IPS DF 19.7 (cell line): ENCODE results near the gene KIRREL3.

ENCODE experiments used
- DNase-seq: peaks from one replicate; pipeline ENCODE4 v3.0.0-alpha.2; 2013; ENCODE audit warnings: low read depth, low spot score

The KIRREL3 gene

DNA sequence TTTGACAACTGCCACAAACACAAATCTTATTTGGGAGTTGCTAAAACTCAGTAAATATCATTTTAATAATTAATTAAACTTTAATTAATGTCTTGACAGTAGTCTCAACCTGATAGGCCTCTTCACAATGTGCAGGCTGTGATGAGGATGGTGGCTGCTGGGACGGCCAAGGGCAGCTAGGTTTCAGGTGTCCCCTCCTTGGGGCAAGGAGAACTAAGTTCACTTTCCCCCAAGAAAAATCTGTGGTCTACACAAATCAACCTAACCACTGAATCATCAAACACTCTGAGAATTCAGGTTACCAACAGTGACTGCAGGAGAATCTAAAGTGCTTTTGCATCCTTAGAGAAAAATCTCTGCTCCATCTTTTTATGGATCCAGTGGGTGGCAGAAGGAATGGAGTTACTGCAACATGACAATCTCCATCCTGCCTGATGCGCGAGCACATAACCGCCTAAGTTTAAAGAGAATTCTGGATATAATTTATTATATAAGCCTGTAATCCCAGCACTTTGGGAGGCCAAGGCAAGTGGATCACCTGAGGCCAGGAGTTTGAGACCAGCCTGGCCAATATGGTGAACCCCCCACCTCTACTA, 289.7 kb downstream of the KIRREL3 start:
- no peak for DNase-seq

GRCh38 chr11:126707498-126707897, 293.1 kb downstream of the KIRREL3 start:
- no peak for DNase-seq

DNA sequence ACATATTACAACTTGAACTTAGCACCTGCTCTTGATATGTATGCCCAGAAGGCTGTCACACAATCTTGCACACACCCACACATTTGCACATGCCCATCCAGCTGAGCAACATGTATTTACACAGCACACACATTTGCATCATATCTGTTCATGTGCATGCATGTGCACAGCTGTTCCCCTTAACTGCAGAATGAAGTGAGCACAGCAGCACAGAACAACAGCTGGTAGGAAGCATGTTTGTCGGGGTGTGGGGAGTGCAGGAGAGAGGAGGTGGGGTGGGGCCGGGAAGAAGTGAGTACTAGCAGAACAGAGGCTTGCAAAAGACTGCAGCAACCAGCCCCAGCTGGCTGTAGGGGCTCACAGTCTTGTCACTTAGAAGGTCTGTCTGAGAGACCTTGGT, 296.5 kb downstream of the KIRREL3 start:
- no peak for DNase-seq

- DNase-seq, result no peak
These were observed 296.9 kb downstream of the KIRREL3 start for GRCh38 chr11:126703662-126704061.

DNA sequence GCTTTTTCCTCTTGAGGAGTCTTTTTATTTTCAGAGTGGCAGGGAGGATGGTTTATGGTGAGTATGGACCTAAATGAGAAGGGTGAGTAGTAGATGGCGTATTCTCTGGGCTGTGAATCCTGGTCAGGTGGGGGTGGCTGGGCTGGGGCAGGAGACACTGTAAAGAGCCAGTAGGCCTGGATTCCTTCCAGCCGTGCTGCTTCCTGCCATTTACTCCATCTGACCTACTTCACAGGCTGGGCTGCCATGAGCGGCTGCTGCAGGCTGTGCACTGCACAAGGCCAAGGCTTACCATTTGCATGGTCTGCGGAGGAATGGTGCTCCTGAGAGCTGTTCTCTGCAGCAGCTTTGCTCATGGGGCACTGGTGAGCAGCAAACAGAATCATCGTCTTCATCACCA, 297.6 kb downstream of the KIRREL3 start:
- no peak for DNase-seq

DNA sequence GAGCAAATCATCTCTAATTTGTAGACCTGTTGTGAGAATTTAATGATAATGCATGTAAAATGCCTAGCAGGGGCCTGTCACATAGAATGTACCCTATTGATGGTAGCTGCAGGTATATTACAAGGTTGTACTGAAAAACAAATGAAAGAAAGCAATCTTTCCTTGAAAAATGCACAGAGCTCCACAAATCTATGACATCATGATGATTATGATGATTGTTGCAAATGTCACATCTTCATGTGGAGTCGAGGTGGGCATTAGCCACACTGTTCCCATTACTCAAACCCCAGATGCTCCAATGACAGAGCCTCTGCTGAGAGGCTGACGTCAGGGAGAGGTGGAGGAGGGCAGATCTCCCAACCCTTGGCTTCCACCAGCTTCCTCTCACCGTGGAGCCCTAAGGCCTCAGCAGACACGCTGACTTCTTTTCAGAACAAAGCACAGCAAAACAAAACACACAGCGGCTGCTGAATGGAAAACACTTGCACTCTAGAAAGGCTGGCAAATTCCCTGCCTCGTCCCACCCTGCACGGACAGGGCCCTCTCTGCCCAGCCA, 298.3 kb downstream of the KIRREL3 start:
- DNase-seq, result no peak

GRCh38 chr11:126701520-126701897, 299.1 kb downstream of the KIRREL3 start:
- DNase-seq, result no peak

- DNase-seq, result no peak
These were observed 299.6 kb downstream of the KIRREL3 start for GRCh38 chr11:126700768-126701519.

DNA sequence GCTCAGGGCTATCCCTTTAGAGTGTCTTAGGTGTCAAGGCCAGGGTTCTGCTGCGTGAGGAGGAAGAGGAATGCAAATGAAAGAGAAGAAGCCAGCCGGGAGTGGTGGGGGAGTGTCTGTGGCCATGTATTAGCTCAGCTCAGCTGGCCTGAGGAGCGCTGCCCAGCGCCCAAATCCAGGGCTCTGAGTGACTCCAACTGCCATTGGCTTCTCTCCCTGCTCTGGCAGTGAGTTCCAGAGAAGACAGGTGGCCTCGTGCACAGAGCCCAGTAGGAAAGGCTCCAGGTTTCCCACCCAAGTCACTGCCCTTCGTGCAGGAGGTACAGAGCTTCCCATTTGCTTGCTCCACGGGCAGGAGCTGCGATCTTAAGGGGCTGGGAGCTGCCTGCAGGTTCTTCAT, 302.0 kb downstream of the KIRREL3 start:
- no peak for DNase-seq

- no peak for DNase-seq
These were observed 302.6 kb downstream of the KIRREL3 start for GRCh38 chr11:126697936-126698335.

DNA sequence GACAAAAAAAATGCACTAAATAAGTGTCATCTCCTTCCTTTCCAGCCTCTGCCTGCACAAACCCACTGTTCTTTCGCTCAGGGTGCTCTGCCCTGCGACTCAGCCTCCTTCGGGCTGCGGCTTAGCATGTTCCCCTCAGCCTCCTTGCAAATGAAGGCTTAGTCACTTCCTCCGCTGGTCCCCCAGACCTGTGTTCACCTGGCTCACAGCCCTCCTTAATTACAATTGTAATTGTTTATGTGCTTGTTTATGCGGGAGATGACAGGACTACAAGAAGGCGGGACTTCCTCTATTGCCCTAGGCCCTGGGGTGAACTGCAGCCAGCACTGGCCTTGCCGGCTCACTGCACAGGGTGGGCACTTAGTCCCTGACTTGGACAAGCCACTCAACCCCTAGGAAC, 303.6 kb downstream of the KIRREL3 start:
- no peak for DNase-seq

DNA sequence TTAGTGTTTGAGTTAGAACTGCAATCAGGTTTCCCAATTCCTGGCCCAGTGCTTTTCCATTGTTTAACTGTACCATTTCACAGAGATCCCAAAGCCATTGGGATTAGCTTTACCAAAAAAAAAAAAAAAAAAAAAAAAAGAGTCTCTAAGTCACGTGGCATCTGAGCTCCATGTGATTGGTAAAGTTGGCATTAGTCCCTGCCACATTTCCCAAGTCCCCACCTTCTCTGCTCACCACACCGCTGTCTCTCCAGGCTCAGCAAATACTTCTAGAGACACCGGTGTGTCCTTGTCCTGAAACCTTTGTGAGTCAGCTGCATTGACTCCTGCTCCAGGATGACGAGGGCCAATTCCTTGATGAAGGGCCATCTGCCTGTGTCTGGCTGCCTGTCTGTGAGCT, 305.3 kb downstream of the KIRREL3 start:
- no peak for DNase-seq

DNA sequence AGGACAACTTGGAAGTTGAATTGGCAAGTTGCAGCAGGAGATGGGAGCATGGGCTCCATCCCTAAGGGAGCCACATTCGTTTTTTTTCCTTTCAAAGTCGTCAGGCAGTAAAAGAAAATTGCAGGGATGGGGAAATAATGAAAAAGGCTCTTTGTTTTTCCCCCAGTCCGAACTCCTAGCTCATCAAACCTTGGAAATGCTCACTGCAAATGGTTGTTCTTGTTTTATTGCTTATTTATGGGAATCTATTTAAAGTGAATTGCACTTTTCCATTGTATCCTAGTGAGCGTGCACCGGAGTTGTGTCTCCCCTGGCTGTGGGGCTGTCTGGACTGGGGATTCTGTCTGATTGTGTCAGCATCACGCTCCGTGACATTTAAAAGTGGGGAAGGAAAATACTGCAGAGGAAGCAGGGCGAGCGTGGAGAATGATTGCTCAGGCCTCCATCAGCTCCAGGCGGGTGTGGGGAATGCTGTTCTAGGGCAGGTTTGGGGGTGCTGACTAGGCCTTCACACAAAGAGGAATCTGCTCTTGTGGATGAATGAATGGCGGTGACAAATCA, 306.4 kb downstream of the KIRREL3 start:
- DNase-seq, result no peak

- no peak for DNase-seq
These were observed 313.1 kb downstream of the KIRREL3 start for GRCh38 chr11:126687477-126687876.

DNA sequence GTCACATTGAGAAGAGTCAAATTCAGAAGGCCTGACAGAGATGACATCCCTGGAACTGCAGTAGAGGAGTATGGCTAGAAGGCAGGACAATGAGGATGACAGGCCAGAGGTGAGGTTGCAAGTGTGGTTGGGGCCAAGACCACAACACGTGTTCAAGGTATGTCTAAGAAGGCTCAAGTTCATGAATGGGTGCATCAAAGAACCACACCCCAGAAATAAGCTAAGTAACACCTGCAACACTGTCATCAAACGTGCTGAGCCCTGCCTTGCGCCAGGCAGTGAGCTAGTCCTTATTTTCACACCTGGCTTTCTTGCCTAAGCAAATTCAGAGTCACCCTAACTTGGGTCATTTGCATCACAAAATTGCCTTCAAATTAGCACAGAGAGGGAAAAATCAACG, 313.6 kb downstream of the KIRREL3 start:
- DNase-seq, result no peak

- no peak for DNase-seq
These were observed 316.5 kb downstream of the KIRREL3 start for GRCh38 chr11:126683766-126684728.

DNA sequence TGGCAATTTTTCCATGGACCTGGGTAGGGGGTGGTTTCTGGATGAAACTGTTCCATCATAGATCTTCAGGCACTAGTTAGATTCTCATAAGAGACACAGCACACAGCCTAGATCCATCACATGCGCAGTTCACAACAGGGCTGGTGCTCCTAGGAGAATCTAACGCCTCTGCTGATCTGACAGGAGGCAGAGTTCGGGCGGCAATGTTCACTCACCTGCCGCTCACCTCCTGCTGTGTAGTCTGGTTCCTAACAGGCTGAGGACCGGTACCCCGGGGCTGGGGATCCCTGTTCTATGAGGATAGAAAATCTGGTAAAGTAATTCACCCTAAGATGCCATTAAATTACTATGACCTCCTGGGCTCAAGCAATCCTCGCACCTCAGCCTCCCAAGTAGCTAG, 318.0 kb downstream of the KIRREL3 start:
- DNase-seq, result no peak

GRCh38 chr11:126680700-126681099, 319.9 kb downstream of the KIRREL3 start:
- no peak for DNase-seq

- DNase-seq, result no peak
These were observed 320.4 kb downstream of the KIRREL3 start for GRCh38 chr11:126680131-126680530.

DNA sequence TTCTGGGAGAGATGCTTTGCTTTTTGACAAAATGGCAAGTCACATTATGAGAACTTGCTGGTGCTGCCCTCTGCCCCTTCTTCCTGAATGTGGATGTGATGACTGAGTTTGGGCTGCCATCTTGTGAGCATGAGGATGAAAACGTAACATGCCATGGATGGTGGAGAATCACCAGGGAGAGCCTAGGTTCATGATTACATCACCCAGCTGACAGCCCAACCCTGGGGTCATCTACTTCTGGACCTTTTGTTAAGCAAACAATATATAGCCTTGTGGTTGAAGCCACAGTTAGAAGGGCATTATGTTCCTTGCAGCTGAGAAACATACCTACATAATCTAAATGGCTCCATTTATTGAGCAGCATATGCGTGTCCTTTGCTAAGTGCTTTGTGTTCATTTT, 321.5 kb downstream of the KIRREL3 start:
- no peak for DNase-seq

DNA sequence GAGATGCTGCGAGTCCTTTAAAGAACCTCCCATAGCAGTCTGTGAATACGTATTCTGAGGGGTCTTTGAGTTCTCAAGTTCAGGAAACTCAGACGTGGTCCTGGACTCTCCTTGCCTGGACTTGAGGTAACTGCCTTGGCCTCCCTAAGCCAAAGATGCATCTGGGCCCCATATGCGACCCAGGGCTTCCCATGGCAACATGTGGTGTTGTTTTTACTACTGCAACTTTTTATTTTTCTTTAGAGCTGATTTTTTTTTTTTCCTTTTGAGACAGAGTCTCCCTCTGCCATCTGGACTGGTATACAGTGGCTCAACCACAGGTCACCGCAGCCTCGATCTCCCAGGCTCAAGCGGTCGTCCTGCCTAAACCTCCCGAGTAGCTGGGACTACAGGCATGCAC, 324.0 kb downstream of the KIRREL3 start:
- no peak for DNase-seq

DNA sequence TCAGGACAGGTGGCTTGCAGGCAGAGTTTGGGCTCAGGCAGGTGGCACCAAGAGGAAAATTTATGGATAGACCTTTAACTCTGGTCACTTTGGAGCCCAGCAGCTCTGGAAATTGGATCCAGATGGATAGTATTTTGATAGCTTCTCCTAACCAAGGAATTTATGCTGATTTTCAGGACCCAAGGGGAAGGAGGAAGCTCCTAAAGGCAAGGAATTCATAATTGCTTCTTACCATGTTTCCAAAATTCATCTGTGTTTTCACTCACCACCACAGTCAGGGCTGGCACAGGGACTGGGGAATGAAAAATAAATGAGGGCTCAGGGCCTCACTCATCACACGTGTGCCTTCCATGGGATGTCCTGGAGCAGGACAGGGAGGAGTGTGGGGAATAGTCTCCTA, 327.3 kb downstream of the KIRREL3 start:
- DNase-seq, result no peak
